Pancreas (tissue), 10 donors: ENCODE results near the gene APBA1. TPM values are rescaled to one million over a fixed set of nuclear protein-coding genes. Genes with fewer than 3 reads are reported as not detected.
"Not testable (repeated sequence)": the region's sequence is repeated elsewhere in the genome, so short reads cannot be mapped to it uniquely, and the experiment has no call there.

Experiments
- ATAC-seq, 4 donors: fragments of 200-7000 bp; cut with Tn5 transposase; one replicate each; pipeline versions ENCODE4 v1.8.0 to v1.9.1; 2020; ENCODE audit warnings: mild to moderate bottlenecking in 4 of 4, moderate library complexity in 4 of 4
- DNase-seq, 6 donors: peaks; one replicate each; pipeline ENCODE4 v3.0.0-alpha.2; 2020
- FAIRE-seq: peaks from 2 replicates; lab custom pipeline; 2012; peaks lifted over from hg19 to GRCh38; lab: Jason Lieb, UNC
- H3K27ac ChIP-seq, 4 donors: fragments of 200-600 bp; sonication (generic); 1 replicate in 3 of 4; 2 replicates in 1 of 4; pipeline versions ENCODE4 v1.5.0 to v1.8.0; 2020
- H3K27me3 ChIP-seq, 4 donors: fragments of 200-600 bp; one replicate each; pipeline ENCODE4 v1.8.0; 2021
- H3K36me3 ChIP-seq, 3 donors: fragments of 200-600 bp; sonication (generic) in 1 of 3; one replicate each; pipeline versions ENCODE4 v1.5.0 to v1.8.0; 2020 to 2021
- H3K4me1 ChIP-seq, 3 donors: fragments of 200-600 bp; one replicate each; pipeline ENCODE4 v1.8.0; 2021
- H3K4me3 ChIP-seq, 4 donors: fragments of 200-600 bp; sonication (generic) in 2 of 4; one replicate each; pipeline versions ENCODE4 v1.5.0 to v1.8.0; 2020 to 2021
- H3K9me3 ChIP-seq, 4 donors: fragments of 200-600 bp; one replicate each; pipeline ENCODE4 v1.8.0; 2021
- WGBS, 2 donors: extraction: QIAGEN DNeasy Blood & Tissue Kit; methylation state at CpG; one replicate each; pipeline ENCODE4 v1.1.7; 2013; 5-methylcytosine and 5-hydroxymethylcytosine counted together
- intact Hi-C, 3 donors: fragments of 100-400 bp; cut with DNase I; formaldehyde crosslinking; loops; one replicate each; pipeline versions ENCODE4 v1.11.1 to v1.14.2; 2022
- polyA plus RNA-seq, 2 donors: library from polyadenylated mRNA; stranded (reverse); fragments of 200-250 nt; gene quantifications; one replicate each; pipeline ENCODE4 v1.2.3, GENCODE V29; 2013
- total RNA-seq, 6 donors: library from RNA; stranded (reverse); fragmentation: NEBNext Ultra II Directional in 4 of 6; extraction: Animal tissue kit (Norgen Biotek cat#: 25700) in 4 of 6; gene quantifications; one replicate each; pipeline versions ENCODE4 v1.2.1 to v1.2.4, GENCODE V29; 2021 to 2023
- TF ChIP-seq, protein P1 (sequence below), 4 donors: fragments of 200-600 bp; sonication (generic) in 3 of 4; IDR thresholded peaks; one replicate each; pipeline versions ENCODE4 v1.5.0 to v1.8.0; 2021; ENCODE audit warnings: antibody characterized with exemption in 4 of 4
- donor health status: healthy with polysubstance abuse.
- donor health status: DM: no; HTN: no; CAD: no; lungs with moderate emphysema.
- donor health status: DM: no; HTN: no; CAD: no.
- donor health status: control.
- donor health status: control.
- donor health status: Bipolar disorder and iron deficiency.
- donor health status: DM: yes; HTN: yes; CAD: no.
- donor health status: DM: no; HTN: no; CAD: no.
- donor health status: DM: no; HTN: no; CAD: no.
- donor health status: DM: yes; HTN: yes; CAD: no.

Gene APBA1
- total and polyA plus RNA-seq, 8 donors = 0.68 to 3.2 (median 2.2) TPM

DNA sequence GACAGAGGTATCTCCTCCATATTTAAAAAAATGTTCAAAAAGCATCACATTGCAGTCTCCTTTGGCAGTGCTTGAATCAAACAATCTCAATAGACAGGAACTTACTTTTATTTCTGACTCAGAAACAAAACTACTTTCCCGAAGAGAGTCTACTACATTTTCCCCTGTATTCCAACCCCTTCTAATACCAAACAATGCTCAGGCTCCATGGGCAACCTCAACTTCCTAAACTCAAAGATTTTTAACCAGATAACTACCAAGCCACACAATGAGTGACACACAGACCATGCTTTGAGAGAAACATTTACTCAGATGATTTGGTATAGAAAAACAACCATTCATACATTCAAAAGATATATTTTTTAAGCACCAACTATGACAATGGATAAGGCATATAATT lies 70.5 kb downstream of the APBA1 start:
- H3K27ac ChIP-seq = no peak overlapping the region
- 86 to 88% methylated on average over 1 of the region's 1 CpG for WGBS, 2 donors
- TF ChIP-seq, protein P1, sequence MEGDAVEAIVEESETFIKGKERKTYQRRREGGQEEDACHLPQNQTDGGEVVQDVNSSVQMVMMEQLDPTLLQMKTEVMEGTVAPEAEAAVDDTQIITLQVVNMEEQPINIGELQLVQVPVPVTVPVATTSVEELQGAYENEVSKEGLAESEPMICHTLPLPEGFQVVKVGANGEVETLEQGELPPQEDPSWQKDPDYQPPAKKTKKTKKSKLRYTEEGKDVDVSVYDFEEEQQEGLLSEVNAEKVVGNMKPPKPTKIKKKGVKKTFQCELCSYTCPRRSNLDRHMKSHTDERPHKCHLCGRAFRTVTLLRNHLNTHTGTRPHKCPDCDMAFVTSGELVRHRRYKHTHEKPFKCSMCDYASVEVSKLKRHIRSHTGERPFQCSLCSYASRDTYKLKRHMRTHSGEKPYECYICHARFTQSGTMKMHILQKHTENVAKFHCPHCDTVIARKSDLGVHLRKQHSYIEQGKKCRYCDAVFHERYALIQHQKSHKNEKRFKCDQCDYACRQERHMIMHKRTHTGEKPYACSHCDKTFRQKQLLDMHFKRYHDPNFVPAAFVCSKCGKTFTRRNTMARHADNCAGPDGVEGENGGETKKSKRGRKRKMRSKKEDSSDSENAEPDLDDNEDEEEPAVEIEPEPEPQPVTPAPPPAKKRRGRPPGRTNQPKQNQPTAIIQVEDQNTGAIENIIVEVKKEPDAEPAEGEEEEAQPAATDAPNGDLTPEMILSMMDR (IDR thresholded peaks at IDR 0.05) = no peak
- H3K9me3 ChIP-seq = no peaks in the 10 kb centered on the region
- ATAC-seq (no peak), FAIRE-seq (no peak), DNase-seq (no peak)
- peaks cover 0 to 9% (median 3%) of the 10 kb centered on the region in 3 donors for H3K4me1 ChIP-seq
- intact Hi-C loops = no loop called here
- no peaks in the 10 kb centered on the region for H3K36me3 ChIP-seq
- H3K4me3 ChIP-seq = no peak overlapping the region
- H3K27me3 ChIP-seq = no peaks in the 10 kb centered on the region

DNA sequence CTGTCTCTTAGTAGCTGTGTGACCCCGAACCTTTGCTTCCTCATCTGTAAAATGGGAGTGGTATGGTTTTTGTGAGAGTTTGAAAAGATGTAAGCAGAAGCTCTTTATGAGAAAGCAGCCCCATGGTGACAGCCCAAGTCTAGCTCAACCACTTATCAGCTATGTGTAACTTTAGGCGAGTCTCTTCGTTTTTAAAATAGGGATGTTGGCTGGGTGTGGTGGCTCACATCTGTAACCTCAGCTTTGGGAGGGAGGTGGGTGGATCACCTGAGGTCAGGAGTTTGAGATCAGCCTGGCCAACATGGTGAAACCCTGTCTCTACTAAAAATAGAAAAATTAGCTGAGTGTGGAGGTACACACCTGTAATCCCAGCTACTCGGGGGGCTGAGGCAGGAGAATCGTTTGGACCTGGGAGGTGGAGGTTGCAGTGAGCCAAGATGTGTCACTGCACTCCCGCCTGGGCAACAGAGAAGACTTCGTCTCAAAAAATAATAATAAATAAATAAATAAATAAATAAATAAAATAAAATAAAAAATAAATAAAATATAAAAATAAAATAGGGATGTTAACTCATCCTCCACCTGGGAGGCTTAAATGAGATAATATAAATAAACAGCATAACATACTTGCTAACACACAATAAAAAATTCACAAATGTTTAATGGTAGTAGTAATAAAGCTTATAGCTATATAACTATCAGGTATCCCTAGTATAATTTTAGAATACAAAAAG lies 71.7 kb downstream of the APBA1 start:
- FAIRE-seq (no peak), ATAC-seq (no peak), DNase-seq (no peak)
- TF ChIP-seq, protein P1 (IDR thresholded peaks at IDR 0.05) = no peak
- intact Hi-C loops = no loop called here
- H3K36me3 ChIP-seq = no peaks in the 10 kb centered on the region
- H3K9me3 ChIP-seq = no peaks in the 10 kb centered on the region
- no peak overlapping the region for H3K4me3 ChIP-seq
- 93 to 94% methylated on average over 7 of the region's 7 CpGs for WGBS, 2 donors
- H3K27ac ChIP-seq = no peak overlapping the region
- peaks cover 0 to 9% (median 3%) of the 10 kb centered on the region in 3 donors for H3K4me1 ChIP-seq
- H3K27me3 ChIP-seq = no peaks in the 10 kb centered on the region

DNA sequence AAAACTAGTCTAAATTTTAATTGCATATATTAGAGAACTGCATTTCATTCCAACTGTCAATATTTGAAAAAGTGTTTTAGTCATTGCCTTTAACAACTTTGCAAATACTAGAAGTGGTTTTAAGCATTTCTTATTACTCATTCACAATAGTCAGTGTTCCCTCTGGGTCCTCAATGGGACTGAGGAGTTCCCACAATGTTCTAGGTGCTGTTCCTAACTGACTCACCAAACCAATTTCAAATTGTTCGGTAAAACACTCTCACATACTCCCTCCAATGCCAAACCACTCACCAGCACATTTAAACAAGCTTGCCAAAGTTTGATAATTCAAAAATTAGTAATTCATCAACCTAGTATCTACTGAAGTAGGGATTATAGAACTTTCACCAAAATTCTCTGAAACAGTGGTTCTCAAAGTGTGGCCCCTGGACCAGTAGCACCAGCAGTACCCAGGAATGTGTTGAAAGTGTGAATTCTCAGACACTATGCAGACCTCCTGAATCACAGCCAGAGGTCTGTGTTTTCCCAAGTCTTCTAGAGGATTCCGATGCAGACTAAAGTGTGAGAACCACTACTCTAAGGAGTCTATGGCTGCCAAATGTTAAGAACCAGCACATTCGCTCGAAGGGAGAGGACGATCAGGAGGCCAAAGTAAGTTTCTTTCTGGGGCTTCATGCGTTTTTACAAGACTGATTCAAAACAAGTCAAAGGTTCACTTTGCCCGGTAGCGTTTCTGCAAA lies 72.8 kb downstream of the APBA1 start:
- FAIRE-seq (no peak), DNase-seq (no peak), ATAC-seq (no peak)
- Histone ChIP-seq H3K4me3 (no peak overlapping the region), H3K4me1 (peaks cover 2 to 11% (median 3%) of the 10 kb centered on the region in 3 donors), H3K9me3 (no peaks in the 10 kb centered on the region), H3K27ac (no peak overlapping the region), H3K27me3 (no peaks in the 10 kb centered on the region), H3K36me3 (no peaks in the 10 kb centered on the region)
- TF ChIP-seq, protein P1 (IDR thresholded peaks at IDR 0.05) = no peak
- intact Hi-C loops = no loop called here
- 90 to 91% methylated on average over 8 of the region's 8 CpGs for WGBS, 2 donors

DNA sequence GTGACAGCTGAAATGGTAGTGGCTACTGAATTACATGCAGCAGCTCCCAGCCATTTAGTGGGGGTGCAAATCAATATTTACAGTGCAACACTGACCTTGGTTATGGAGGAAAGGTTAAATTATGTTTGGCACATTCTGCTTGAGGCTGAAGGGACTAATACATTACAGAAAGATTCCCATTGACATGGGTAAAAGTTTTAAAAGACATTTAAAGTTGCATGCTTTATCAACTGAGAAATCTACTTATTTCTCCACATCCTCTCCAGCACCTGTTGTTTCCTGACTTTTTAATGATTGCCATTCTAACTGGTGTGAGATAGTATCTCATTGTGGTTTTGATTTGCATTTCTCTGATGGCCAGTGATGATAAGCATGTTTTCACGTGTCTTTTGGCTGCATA lies 75.3 kb downstream of the APBA1 start:
- WGBS, 2 donors = 59 to 64% methylated on average over 1 of the region's 1 CpG
- H3K36me3 ChIP-seq, ATAC-seq, H3K27me3 ChIP-seq, H3K4me3 ChIP-seq, DNase-seq, intact Hi-C loops, FAIRE-seq, H3K9me3 ChIP-seq, H3K27ac ChIP-seq: not testable (repeated sequence)
- H3K4me1 ChIP-seq = peaks cover 12 to 19% (median 18%) of the 10 kb centered on the region in 3 donors

DNA sequence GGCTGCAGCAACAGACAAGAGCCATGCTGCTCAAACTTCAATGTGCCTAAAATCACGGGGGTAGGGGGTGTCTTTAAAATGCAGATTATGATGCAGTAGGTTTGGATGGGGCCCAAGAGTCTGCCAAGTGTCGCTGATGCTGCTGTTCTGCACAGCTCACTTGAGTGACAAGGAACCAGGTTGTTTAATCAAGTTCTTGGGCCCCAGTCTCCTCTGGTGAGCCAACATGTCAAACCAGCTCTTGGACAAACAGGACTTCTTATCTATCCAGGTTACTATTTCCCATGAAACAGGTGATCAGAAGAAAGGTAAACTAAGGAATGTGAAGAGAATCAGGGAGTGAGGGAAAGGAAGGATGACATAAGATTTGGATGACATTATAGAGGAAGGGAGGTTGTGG lies 78.0 kb downstream of the APBA1 start:
- H3K4me3 ChIP-seq = no peak overlapping the region
- WGBS, 2 donors = 18 to 19% methylated on average over 2 of the region's 2 CpGs
- ATAC-seq (peak; percentile 67 to 97 (median 93)), FAIRE-seq (no peak), DNase-seq (peak in 4 of 6 donors; percentile 27 to 47 (median 35))
- no peak overlapping the region for H3K27ac ChIP-seq
- no peaks in the 10 kb centered on the region for H3K36me3 ChIP-seq
- TF ChIP-seq, protein P1 (IDR thresholded peaks at IDR 0.05) = no peak
- H3K9me3 ChIP-seq = no peaks in the 10 kb centered on the region
- intact Hi-C loops = no loop called here
- H3K27me3 ChIP-seq = no peaks in the 10 kb centered on the region
- peaks cover 12 to 19% (median 18%) of the 10 kb centered on the region in 3 donors for H3K4me1 ChIP-seq
